Prostate gland (tissue), 2 donors: ENCODE results near the gene SLC5A10. TPM values are rescaled to one million over a fixed set of nuclear protein-coding genes. Genes with fewer than 3 reads are reported as not detected.

ENCODE experiments used
- DNase-seq: peaks from one replicate; pipeline ENCODE4 v3.0.0-alpha.2; 2019; ENCODE audit warnings: low spot score
- H3K27ac ChIP-seq, 2 donors: fragments of 200-600 bp; sonication (generic); 2 replicates each; pipeline ENCODE4 v1.5.1; 2017 to 2019
- H3K27me3 ChIP-seq: fragments of 200-600 bp; sonication (generic); replicated peaks from 2 replicates; pipeline ENCODE4 v1.5.1; 2019; ENCODE audit not compliant: insufficient read depth
- H3K36me3 ChIP-seq, 2 donors: fragments of 200-600 bp; sonication (generic); 1 replicate in 1 of 2; 2 replicates in 1 of 2; pipeline versions ENCODE4 v1.5.1 to v1.8.1; 2017 to 2019
- H3K4me1 ChIP-seq: fragments of 200-600 bp; sonication (generic); replicated peaks from 2 replicates; pipeline ENCODE4 v1.5.1; 2019
- H3K4me3 ChIP-seq, 2 donors: fragments of 200-600 bp; sonication (generic); 2 replicates each; pipeline ENCODE4 v1.5.1; 2017 to 2019
- H3K9me3 ChIP-seq: fragments of 200-600 bp; sonication (generic); 2 replicates; pipeline ENCODE4 v1.5.1; 2017
- CTCF ChIP-seq, 4 experiments: fragments of 200-600 bp in 2 of 4; fragments of 450-650 bp in 2 of 4; sonication (generic) in 2 of 4; IDR thresholded peaks; 1 replicate in 3 of 4; 2 replicates in 1 of 4; pipeline ENCODE4 v1.5.1; 2016 to 2019; ENCODE audit warnings: antibody characterized with exemption in 4 of 4, mild to moderate bottlenecking in 2 of 4, moderate library complexity in 2 of 4
- POLR2A ChIP-seq: fragments of 450-650 bp; IDR thresholded peaks from one replicate; pipeline ENCODE4 v1.6.1; 2016; ENCODE audit warnings: antibody characterized with exemption, mild to moderate bottlenecking
- POLR2AphosphoS5 ChIP-seq: sonication (generic); formaldehyde crosslinking; IDR thresholded peaks from one replicate; pipeline ENCODE4 v1.6.1; 2017; ENCODE audit warnings: antibody characterized with exemption
- WGBS: methylation state at CpG from one replicate; pipeline ENCODE4 v1.1.5; 2018; 5-methylcytosine and 5-hydroxymethylcytosine counted together
- intact Hi-C: fragments of 100-400 bp; cut with DNase I; formaldehyde crosslinking; loops from one replicate; pipeline ENCODE4 v1.14.2; 2022
- total RNA-seq, 2 donors: library from RNA; depleted of rRNA; stranded (reverse); fragments of >200 nt; gene quantifications; one replicate each; pipeline ENCODE4 v1.1.0, GENCODE V29; 2016

SLC5A10 gene
- total RNA-seq, 2 donors from 2014 or later, result not detected

GRCh38 chr17:18995220-18995619 is 43.3 kb downstream of the SLC5A10 start:
- no peaks in the 10 kb centered on the region for H3K27me3 ChIP-seq
- intact Hi-C loops, result no loop called here
- H3K4me3 ChIP-seq, result no peak overlapping the region
- no peaks in the 10 kb centered on the region for H3K36me3 ChIP-seq
- TF ChIP-seq CTCF (IDR thresholded peaks at IDR 0.05) (no peak), POLR2AphosphoS5 (no peak), POLR2A (no peak)
- H3K4me1 ChIP-seq, result no peaks in the 10 kb centered on the region
- DNase-seq, result no peak
- H3K27ac ChIP-seq, result no peak overlapping the region
- 98% methylated on average over 3 of the region's 3 CpGs for WGBS
- no peaks in the 10 kb centered on the region for H3K9me3 ChIP-seq

GRCh38 chr17:18996458-18996857 is 44.5 kb downstream of the SLC5A10 start:
- Histone ChIP-seq H3K36me3 (no peaks in the 10 kb centered on the region), H3K4me3 (no peak overlapping the region), H3K9me3 (no peaks in the 10 kb centered on the region), H3K4me1 (no peaks in the 10 kb centered on the region), H3K27me3 (no peaks in the 10 kb centered on the region), H3K27ac (no peak overlapping the region)
- TF ChIP-seq CTCF (IDR thresholded peaks at IDR 0.05) (no peak), POLR2AphosphoS5 (no peak), POLR2A (no peak)
- intact Hi-C loops, result no loop called here
- 95% methylated on average over 2 of the region's 2 CpGs for WGBS
- DNase-seq, result no peak

GRCh38 chr17:18997650-18998196 is 45.8 kb downstream of the SLC5A10 start:
- WGBS, result 83% methylated on average over 6 of the region's 6 CpGs
- Histone ChIP-seq H3K9me3 (no peaks in the 10 kb centered on the region), H3K36me3 (no peaks in the 10 kb centered on the region), H3K27me3 (no peaks in the 10 kb centered on the region), H3K4me3 (no peak overlapping the region), H3K27ac (no peak overlapping the region), H3K4me1 (no peaks in the 10 kb centered on the region)
- no peak for DNase-seq
- TF ChIP-seq CTCF (IDR thresholded peaks at IDR 0.05) (no peak), POLR2AphosphoS5 (no peak), POLR2A (no peak)
- intact Hi-C loops, result no loop called here

GRCh38 chr17:18999394-18999793 is 47.4 kb downstream of the SLC5A10 start:
- Histone ChIP-seq H3K4me3 (no peak overlapping the region), H3K27ac (no peak overlapping the region)
- 91% methylated on average over 8 of the region's 8 CpGs for WGBS

More at GRCh38 chr17:18999394-18999793, 47.4 kb downstream of the SLC5A10 start:
- H3K9me3 ChIP-seq, result no peaks in the 10 kb centered on the region
- intact Hi-C loops, result no loop called here
- no peaks in the 10 kb centered on the region for H3K36me3 ChIP-seq
- TF ChIP-seq POLR2A (no peak), CTCF (IDR thresholded peaks at IDR 0.05) (no peak), POLR2AphosphoS5 (no peak)
- no peaks in the 10 kb centered on the region for H3K4me1 ChIP-seq
- DNase-seq, result no peak
- H3K27me3 ChIP-seq, result no peaks in the 10 kb centered on the region
